Progenitor cell of endocrine pancreas (in vitro differentiated cells): Measurements from ENCODE around the gene C1orf185. TPM values are rescaled to one million over a fixed set of nuclear protein-coding genes. Genes with fewer than 3 reads are reported as not detected.
"Not testable (repeated sequence)": the region's sequence is repeated elsewhere in the genome, so short reads cannot be mapped to it uniquely, and the experiment has no call there.

Experiments used
- DNase-seq: peaks from one replicate; pipeline ENCODE4 v3.0.0; 2021; ENCODE audit warnings: low spot score; ENCODE audit not compliant: unreplicated experiment
- H3K27ac Mint-ChIP-seq: 2 replicates; pipeline ENCODE4 v1.8.0; 2021; ENCODE audit warnings: mild to moderate bottlenecking, moderate library complexity, mixed read lengths
- H3K27me3 Mint-ChIP-seq: 2 replicates; pipeline ENCODE4 v1.8.0; 2021; ENCODE audit warnings: mixed read lengths
- H3K36me3 Mint-ChIP-seq: 2 replicates; pipeline ENCODE4 v1.8.0; 2022; ENCODE audit warnings: mixed read lengths; ENCODE audit not compliant: insufficient read depth
- H3K4me1 Mint-ChIP-seq: 2 replicates; pipeline ENCODE4 v1.8.0; 2021; ENCODE audit warnings: low read depth, mixed read lengths
- H3K4me3 Mint-ChIP-seq: 2 replicates; pipeline ENCODE4 v1.8.0; 2021; ENCODE audit warnings: low read depth, mild to moderate bottlenecking, moderate library complexity, mixed read lengths
- H3K9me3 Mint-ChIP-seq: 2 replicates; pipeline ENCODE4 v1.8.0; 2021; ENCODE audit warnings: low read depth, mixed read lengths
- total RNA-seq: library from RNA; stranded (reverse); gene quantifications from 2 replicates; pipeline ENCODE4 v1.2.1, GENCODE V29; 2021
- TF ChIP-seq, protein P1 (sequence below): fragments of 200-600 bp; sonication (generic); IDR thresholded peaks from one replicate; pipeline ENCODE4 v1.5.0; 2021; ENCODE audit warnings: antibody characterized with exemption, mild to moderate bottlenecking; ENCODE audit not compliant: unreplicated experiment

Gene C1orf185
- total RNA-seq, 1 donor from 2014 or later, result not detected

GRCh38 chr1:51170342-51170741 is 68.3 kb downstream of the C1orf185 start:
- no peaks in the 10 kb centered on the region for H3K9me3 Mint-ChIP-seq
- H3K36me3 Mint-ChIP-seq, result no peaks in the 10 kb centered on the region
- no peak overlapping the region for H3K27ac Mint-ChIP-seq
- H3K4me1 Mint-ChIP-seq, result no peaks in the 10 kb centered on the region
- H3K27me3 Mint-ChIP-seq, result peaks cover 2% of the 10 kb centered on the region
- H3K4me3 Mint-ChIP-seq, result no peak overlapping the region
- TF ChIP-seq, protein P1, sequence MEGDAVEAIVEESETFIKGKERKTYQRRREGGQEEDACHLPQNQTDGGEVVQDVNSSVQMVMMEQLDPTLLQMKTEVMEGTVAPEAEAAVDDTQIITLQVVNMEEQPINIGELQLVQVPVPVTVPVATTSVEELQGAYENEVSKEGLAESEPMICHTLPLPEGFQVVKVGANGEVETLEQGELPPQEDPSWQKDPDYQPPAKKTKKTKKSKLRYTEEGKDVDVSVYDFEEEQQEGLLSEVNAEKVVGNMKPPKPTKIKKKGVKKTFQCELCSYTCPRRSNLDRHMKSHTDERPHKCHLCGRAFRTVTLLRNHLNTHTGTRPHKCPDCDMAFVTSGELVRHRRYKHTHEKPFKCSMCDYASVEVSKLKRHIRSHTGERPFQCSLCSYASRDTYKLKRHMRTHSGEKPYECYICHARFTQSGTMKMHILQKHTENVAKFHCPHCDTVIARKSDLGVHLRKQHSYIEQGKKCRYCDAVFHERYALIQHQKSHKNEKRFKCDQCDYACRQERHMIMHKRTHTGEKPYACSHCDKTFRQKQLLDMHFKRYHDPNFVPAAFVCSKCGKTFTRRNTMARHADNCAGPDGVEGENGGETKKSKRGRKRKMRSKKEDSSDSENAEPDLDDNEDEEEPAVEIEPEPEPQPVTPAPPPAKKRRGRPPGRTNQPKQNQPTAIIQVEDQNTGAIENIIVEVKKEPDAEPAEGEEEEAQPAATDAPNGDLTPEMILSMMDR, result no peak
- no peak for DNase-seq

DNA sequence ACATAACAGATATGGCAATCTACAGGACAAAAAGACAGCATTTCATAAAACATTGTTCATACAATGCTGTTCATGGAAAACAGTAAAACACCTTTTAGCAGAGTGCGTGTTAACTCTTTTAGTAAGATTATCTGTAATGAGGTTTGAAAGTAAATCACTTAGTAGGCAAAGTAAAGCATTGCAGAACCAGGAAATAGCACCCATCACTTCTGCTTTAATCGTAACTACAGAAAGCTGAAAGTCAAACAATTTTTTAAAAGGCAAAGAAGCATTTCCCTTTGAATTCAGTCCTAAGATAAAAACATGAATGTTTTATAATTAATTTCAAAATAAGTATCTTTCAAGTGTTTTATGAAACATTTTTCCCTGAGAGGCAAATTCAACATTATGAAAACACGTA is 70.8 kb downstream of the C1orf185 start:
- H3K36me3 Mint-ChIP-seq, result no peaks in the 10 kb centered on the region
- no peak overlapping the region for H3K4me3 Mint-ChIP-seq
- H3K4me1 Mint-ChIP-seq, result no peaks in the 10 kb centered on the region
- TF ChIP-seq, protein P1, result no peak
- no peaks in the 10 kb centered on the region for H3K9me3 Mint-ChIP-seq
- DNase-seq, result no peak
- peaks cover 7% of the 10 kb centered on the region for H3K27me3 Mint-ChIP-seq
- H3K27ac Mint-ChIP-seq, result no peak overlapping the region

DNA sequence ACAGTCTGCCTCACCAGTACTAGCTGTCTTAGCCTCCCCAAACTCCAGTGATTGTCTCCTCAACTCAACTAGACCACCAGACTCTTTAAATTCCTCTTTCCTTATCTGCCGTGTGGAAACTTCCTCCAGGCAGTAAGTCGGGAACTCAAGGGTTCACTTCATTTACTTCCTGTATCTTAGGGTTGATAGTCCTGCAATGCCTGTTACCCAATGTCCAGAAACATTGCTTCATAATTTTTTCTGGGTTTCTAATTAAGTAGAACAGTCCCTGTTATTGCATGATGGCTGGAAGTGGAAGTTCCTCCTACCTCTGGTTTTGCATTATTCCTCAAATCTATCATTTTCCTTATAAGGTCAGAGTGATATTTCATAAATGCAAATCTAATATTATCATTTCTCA is 73.2 kb downstream of the C1orf185 start:
- Mint-ChIP-seq H3K36me3 (no peaks in the 10 kb centered on the region), H3K9me3 (peaks cover 7% of the 10 kb centered on the region), H3K4me3 (no peak overlapping the region), H3K27me3 (peaks cover 7% of the 10 kb centered on the region), H3K4me1 (no peaks in the 10 kb centered on the region), H3K27ac (no peak overlapping the region)
- TF ChIP-seq, protein P1, result no peak
- DNase-seq, result no peak

- not testable (repeated sequence) for H3K27me3 Mint-ChIP-seq, H3K9me3 Mint-ChIP-seq, H3K4me3 Mint-ChIP-seq, H3K27ac Mint-ChIP-seq, DNase-seq, H3K4me1 Mint-ChIP-seq, H3K36me3 Mint-ChIP-seq
Observed at GRCh38 chr1:51177988-51178387, 76.0 kb downstream of the C1orf185 start.

DNA sequence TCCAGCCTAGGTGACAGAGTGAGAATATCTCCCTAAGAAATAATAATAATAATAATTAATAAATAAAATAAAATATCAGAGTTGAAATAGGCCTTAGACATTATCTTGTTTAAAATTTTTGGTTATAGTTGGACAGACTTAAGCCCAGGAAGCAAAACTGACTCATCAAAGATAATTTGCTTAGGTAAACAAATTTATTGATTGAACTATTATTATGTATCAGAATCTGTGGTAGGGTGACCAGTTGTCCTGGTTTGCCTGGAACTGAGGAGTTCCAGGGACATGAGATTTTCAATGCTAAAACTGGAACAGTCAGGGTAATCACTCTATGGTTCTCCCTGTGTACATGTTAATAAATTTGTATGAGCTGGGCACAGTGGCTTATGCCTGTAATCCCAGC is 86.2 kb downstream of the C1orf185 start:
- H3K9me3 Mint-ChIP-seq, result no peaks in the 10 kb centered on the region
- no peak for DNase-seq
- H3K4me1 Mint-ChIP-seq, result no peaks in the 10 kb centered on the region
- TF ChIP-seq, protein P1, result no peak
- no peaks in the 10 kb centered on the region for H3K36me3 Mint-ChIP-seq
- H3K27ac Mint-ChIP-seq, result no peak overlapping the region
- H3K27me3 Mint-ChIP-seq, result no peaks in the 10 kb centered on the region
- no peak overlapping the region for H3K4me3 Mint-ChIP-seq

DNA sequence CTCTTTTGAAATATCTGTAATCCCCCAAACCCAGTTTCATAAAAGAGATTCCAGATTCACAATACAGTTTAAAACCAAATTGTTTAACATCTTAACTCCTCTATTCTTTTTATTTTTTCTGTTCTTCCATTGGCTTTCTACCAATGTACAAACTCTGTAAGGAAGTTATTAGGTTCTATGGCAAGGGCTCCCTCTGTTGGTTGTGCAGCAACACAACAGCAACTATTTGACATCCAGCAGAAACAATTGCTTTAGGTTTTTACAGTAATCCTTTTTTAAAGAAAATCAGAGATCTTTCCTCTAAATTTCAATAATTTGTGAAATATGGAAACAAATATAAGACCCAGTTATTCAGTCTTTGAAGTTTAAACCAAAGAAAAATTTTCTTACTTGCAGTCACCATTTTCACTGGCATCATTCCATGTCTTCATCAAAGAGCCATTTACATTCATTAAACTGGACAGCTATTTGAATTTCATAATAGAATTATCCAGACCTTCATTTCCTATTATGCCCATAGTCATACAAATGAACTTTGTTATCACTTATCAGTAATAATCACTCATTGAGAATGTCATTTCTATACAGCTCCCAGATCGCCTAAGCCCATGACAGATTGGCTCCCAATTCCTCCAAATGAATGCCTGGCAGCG is 87.5 kb downstream of the C1orf185 start:
- H3K27ac Mint-ChIP-seq, result no peak overlapping the region
- no peaks in the 10 kb centered on the region for H3K36me3 Mint-ChIP-seq
- DNase-seq, result peak; percentile 13
- no peaks in the 10 kb centered on the region for H3K4me1 Mint-ChIP-seq
- H3K4me3 Mint-ChIP-seq, result no peak overlapping the region
- TF ChIP-seq, protein P1, result peak; percentile 94
- H3K27me3 Mint-ChIP-seq, result no peaks in the 10 kb centered on the region
- H3K9me3 Mint-ChIP-seq, result no peaks in the 10 kb centered on the region
